Ascending aorta (tissue), 2 donors: ENCODE results near the gene ANKRD28. TPM values are rescaled to one million over a fixed set of nuclear protein-coding genes. Genes with fewer than 3 reads are reported as not detected.
A peak's percentile ranks its signal among the peaks of the same experiment; 100 is the strongest.

Experiments used
- DNase-seq, 2 donors: peaks; one replicate each; pipeline ENCODE4 v3.0.0-alpha.2; 2019; ENCODE audit warnings: low spot score in 2 of 2
- H3K27ac ChIP-seq, 2 donors: fragments of 200-600 bp; sonication (generic); one replicate each; pipeline ENCODE4 v1.5.1; 2016 to 2017; ENCODE audit warnings: mild to moderate bottlenecking in 1 of 2
- H3K27me3 ChIP-seq: fragments of 200-600 bp; sonication (generic); one replicate; pipeline ENCODE4 v1.5.1; 2017
- H3K36me3 ChIP-seq, 2 donors: fragments of 200-600 bp; sonication (generic); one replicate each; pipeline ENCODE4 v1.5.1; 2016
- H3K4me1 ChIP-seq, 2 donors: fragments of 200-600 bp; sonication (generic); one replicate each; pipeline ENCODE4 v1.5.1; 2016 to 2017; ENCODE audit warnings: mild to moderate bottlenecking in 1 of 2
- H3K4me3 ChIP-seq, 2 donors: fragments of 200-600 bp; sonication (generic); one replicate each; pipeline ENCODE4 v1.5.1; 2016 to 2017; ENCODE audit warnings: mild to moderate bottlenecking in 1 of 2
- H3K9me3 ChIP-seq, 2 donors: fragments of 200-600 bp; sonication (generic); one replicate each; pipeline ENCODE4 v1.5.1; 2016
- intact Hi-C: fragments of 100-400 bp; cut with DNase I; formaldehyde crosslinking; loops from one replicate; pipeline ENCODE4 v1.15.1; 2023
- total RNA-seq: library from RNA; depleted of rRNA; stranded (reverse); fragments of >200 nt; gene quantifications from one replicate; pipeline ENCODE4 v1.1.0, GENCODE V29; 2016
- TF ChIP-seq, protein P1 (sequence below), 3 experiments: fragments of 200-600 bp in 2 of 3; fragments of 450-650 bp in 1 of 3; sonication (generic) in 2 of 3; IDR thresholded peaks; one replicate each; pipeline ENCODE4 v1.5.1; 2016 to 2019; ENCODE audit warnings: antibody characterized with exemption in 3 of 3, mild to moderate bottlenecking in 1 of 3, moderate library complexity in 1 of 3

The ANKRD28 gene
- total RNA-seq, 1 donor from 2014 or later = 19.7 TPM

GRCh38 chr3:15768421-15769255 lies 29.1 kb downstream of the ANKRD28 start:
- H3K4me1 ChIP-seq = peaks cover 0 to 13% of the 10 kb centered on the region in 2 donors
- no peak overlapping the region for H3K4me3 ChIP-seq
- H3K9me3 ChIP-seq = no peaks in the 10 kb centered on the region
- no peaks in the 10 kb centered on the region for H3K36me3 ChIP-seq
- TF ChIP-seq, protein P1, sequence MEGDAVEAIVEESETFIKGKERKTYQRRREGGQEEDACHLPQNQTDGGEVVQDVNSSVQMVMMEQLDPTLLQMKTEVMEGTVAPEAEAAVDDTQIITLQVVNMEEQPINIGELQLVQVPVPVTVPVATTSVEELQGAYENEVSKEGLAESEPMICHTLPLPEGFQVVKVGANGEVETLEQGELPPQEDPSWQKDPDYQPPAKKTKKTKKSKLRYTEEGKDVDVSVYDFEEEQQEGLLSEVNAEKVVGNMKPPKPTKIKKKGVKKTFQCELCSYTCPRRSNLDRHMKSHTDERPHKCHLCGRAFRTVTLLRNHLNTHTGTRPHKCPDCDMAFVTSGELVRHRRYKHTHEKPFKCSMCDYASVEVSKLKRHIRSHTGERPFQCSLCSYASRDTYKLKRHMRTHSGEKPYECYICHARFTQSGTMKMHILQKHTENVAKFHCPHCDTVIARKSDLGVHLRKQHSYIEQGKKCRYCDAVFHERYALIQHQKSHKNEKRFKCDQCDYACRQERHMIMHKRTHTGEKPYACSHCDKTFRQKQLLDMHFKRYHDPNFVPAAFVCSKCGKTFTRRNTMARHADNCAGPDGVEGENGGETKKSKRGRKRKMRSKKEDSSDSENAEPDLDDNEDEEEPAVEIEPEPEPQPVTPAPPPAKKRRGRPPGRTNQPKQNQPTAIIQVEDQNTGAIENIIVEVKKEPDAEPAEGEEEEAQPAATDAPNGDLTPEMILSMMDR (IDR thresholded peaks at IDR 0.05) = no peak
- no peak for DNase-seq
- H3K27ac ChIP-seq = peak overlapping the region; percentile 28 to 47
- no peaks in the 10 kb centered on the region for H3K27me3 ChIP-seq
- intact Hi-C loops = loop anchor here (2.0 kb wide), 1 partner anchor 28 kb away; the partner anchor contains the start of gene ANKRD28

DNA sequence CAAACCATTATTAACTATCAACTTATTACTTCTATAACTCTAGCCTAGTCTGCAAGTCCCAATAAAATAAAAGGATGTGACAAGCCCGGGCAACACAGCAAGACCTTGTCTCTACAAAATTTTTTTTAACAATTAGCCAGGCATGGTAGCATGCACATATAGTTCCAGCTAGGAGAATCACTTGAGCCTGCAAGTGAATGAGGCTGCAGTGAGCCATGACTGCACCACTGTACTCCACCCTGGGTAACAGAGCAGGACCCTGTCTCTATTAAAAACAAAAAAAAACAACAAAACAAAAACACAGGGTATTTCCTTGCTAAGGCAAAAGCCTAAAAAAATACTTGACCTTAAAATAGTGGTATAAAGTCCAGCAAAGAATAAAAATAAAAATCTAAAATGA lies 31.4 kb downstream of the ANKRD28 start:
- DNase-seq = no peak
- Histone ChIP-seq H3K27ac (no peak overlapping the region), H3K4me3 (no peak overlapping the region), H3K27me3 (no peaks in the 10 kb centered on the region), H3K36me3 (no peaks in the 10 kb centered on the region), H3K9me3 (no peaks in the 10 kb centered on the region), H3K4me1 (peaks cover 0 to 13% of the 10 kb centered on the region in 2 donors)
- TF ChIP-seq, protein P1 (IDR thresholded peaks at IDR 0.05) = no peak
- intact Hi-C loops = no loop called here

- Histone ChIP-seq H3K4me3 (no peak overlapping the region), H3K36me3 (no peaks in the 10 kb centered on the region), H3K9me3 (no peaks in the 10 kb centered on the region), H3K27me3 (no peaks in the 10 kb centered on the region), H3K4me1 (no peaks in the 10 kb centered on the region), H3K27ac (peak overlapping the region in 1 of 2 donors; percentile 16)
- TF ChIP-seq, protein P1 (IDR thresholded peaks at IDR 0.05) = no peak
- no peak for DNase-seq
- intact Hi-C loops = no loop called here
Measured at GRCh38 chr3:15758295-15758694, 39.5 kb downstream of the ANKRD28 start.

DNA sequence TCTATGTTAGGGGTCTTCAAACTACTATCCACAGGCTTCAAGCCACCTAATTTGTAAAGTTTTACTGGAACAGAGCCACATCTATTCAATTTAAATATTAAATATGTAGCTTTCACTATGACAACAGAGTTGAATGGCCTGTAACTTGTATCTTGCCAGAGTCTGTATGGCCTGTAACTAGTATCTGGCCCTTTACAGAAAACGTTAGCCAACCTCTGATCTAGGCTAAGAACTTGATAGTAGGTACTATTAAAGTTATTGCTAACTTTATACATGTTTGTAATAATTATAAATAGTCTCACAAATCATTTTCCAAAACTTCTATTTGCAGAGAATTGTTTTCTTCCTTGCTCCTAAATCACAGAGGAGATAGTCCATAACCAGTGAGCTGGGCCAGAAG lies 40.0 kb downstream of the ANKRD28 start:
- no peak overlapping the region for H3K4me3 ChIP-seq
- DNase-seq = no peak

GRCh38 chr3:15756505-15756904 lies 41.3 kb downstream of the ANKRD28 start:
- Histone ChIP-seq H3K9me3 (no peaks in the 10 kb centered on the region), H3K27ac (no peak overlapping the region)

More for the DNA sequence above, 40.0 kb downstream of the ANKRD28 start:
- Histone ChIP-seq H3K4me1 (no peaks in the 10 kb centered on the region), H3K9me3 (no peaks in the 10 kb centered on the region), H3K36me3 (no peaks in the 10 kb centered on the region), H3K27ac (peak overlapping the region in 1 of 2 donors; percentile 16), H3K27me3 (no peaks in the 10 kb centered on the region)
- intact Hi-C loops = no loop called here
- TF ChIP-seq, protein P1 (IDR thresholded peaks at IDR 0.05) = no peak

More at GRCh38 chr3:15756505-15756904, 41.3 kb downstream of the ANKRD28 start:
- Histone ChIP-seq H3K36me3 (no peaks in the 10 kb centered on the region), H3K4me1 (no peaks in the 10 kb centered on the region), H3K4me3 (no peak overlapping the region), H3K27me3 (no peaks in the 10 kb centered on the region)
- no peak for DNase-seq
- TF ChIP-seq, protein P1 (IDR thresholded peaks at IDR 0.05) = no peak
- intact Hi-C loops = no loop called here
